DMS53 treated with DMSO at 0.1 percent for 48 hours (cell line): Measurements from ENCODE around the gene COL9A2.
A peak's percentile ranks its signal among the peaks of the same experiment; 100 is the strongest.
"Not testable (repeated sequence)": the region's sequence is repeated elsewhere in the genome, so short reads cannot be mapped to it uniquely, and the experiment has no call there.

Experiments used
- DNase-seq: peaks from one replicate; lab custom pipeline; 2025; ENCODE audit not compliant: unreplicated experiment; lab: John Stamatoyannopoulos, UW

Gene COL9A2

GRCh38 chr1:40316595-40317393, at the start of gene COL9A2:
Gene COL9A2, minus strand, starts transcription at chr1:40317286. Its CDS starts 89 bp downstream, at chr1:40317197.
- peak; percentile 33 for DNase-seq

DNA sequence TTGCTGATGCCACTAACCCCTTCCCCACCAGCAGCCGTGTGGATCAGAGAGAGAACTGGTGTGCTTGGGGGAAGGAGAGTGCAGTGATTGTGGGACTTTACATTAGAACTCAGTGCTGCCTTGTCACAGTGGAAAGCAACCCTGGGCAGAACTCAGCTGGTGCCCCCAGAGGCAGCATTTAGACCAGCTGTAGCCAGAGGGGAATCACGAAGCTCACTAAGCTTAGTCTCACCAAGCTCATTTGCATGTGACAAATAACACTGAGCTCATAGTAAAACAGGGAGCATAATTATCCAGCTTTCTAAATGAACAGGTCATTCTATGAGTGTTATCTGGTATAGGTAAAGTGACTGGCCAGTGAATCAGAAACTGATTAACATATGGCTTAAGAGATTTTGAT, 46.6 kb upstream of the COL9A2 start:
- no peak for DNase-seq

DNA sequence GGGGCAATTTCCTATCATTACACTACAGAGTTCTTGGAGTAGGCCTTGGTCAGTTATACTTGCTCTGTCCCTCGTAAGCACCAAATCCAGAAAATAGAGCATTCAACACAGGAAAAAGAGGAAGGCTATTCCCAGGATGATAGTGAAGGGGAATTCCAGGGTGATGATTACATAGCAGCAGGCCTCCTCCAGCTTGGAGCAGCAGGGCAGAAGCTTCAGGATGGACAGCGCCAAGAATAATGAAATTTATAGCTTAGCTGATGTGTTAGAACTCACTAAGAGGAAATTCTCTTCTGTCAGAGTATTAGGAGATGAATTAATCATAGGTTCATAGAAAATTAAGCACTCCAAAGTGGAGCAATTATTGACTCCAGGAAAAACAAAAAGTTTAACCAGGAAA, 45.6 kb upstream of the COL9A2 start:
- DNase-seq, result no peak

GRCh38 chr1:40362199-40362598, 45.1 kb upstream of the COL9A2 start:
- DNase-seq, result no peak

DNA sequence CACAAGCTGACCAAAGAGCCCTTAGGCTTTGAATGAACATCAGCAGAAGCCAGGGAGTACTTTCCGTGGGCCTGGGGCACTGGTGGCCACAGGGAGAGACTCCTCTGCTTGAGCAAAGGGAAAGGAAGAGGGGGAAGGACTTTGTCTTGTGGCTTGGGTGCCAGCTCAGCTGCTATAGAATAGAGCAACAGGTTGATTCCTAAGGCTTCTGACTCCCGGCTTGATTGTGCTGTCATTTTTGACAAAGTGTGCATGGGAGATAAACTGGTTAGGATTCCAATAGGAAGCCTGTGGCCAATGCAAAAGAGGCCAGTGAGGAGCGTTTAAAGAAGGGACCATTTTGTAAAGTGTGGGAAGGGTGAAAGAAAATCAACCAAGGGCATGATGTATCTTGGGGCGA, 44.6 kb upstream of the COL9A2 start:
- DNase-seq, result no peak

- no peak for DNase-seq
These were observed 44.1 kb upstream of the COL9A2 start for GRCh38 chr1:40361201-40361600.

DNA sequence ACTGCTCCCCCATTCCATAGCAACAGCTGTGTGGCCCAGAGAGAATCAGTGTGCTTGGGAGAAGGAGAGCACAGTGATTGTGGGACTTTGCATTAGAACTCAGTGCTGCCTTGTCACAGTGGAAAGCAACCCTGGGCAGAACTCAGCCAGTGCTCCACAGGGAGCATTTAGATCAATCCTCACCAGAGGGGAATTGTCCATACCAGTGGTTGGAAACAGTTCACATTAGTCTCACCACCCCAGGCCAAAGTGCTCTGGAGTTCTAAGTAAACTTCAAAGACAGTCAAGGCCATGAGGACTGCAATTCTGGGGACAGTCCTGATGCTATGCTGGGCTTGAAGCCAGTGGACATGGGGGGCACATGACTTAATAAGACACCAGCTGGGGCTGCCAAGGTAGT, 43.5 kb upstream of the COL9A2 start:
- no peak for DNase-seq

- DNase-seq, result no peak
These were observed 40.5 kb upstream of the COL9A2 start for GRCh38 chr1:40357625-40358024.

- no peak for DNase-seq
These were observed 36.0 kb upstream of the COL9A2 start for GRCh38 chr1:40353082-40353481.

DNA sequence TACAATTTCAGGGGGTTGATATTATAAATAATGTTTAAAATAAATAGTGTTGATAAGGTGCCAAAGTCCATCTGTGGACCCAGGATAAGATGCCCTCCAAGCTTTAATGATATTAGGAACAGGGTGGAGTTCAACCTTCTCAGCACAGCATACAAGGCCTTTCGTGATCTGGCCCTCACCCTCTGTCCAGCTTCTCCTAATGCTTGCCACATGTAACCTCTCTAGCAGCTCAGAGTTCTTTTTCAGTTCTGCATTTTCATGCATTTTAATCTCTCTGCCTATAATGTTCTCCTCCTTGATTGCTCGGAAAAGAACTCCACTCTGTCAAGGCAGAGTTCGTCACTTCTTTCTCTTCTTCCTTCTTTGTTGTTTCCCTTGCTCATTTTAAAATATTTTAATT, 35.0 kb upstream of the COL9A2 start:
- no peak for DNase-seq

DNA sequence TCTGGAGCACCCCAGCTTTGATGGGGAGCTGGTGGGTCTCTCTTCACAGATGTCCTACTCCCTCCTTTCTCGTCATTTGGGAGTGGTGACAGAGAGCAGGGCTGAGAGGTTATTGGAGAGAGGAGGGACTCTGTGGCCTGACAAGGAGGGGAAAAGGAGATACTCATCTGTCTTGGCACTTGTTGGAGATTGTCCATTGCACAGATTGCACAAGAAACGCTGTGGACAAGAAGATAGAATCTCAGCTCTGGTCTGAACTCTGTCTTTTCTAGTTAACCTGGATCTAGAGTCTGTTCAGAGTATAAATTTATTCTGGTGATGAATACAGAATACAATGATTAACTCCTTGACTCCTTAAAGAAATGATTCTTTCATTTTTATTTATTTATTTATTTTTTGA, 34.0 kb upstream of the COL9A2 start:
- no peak for DNase-seq

DNA sequence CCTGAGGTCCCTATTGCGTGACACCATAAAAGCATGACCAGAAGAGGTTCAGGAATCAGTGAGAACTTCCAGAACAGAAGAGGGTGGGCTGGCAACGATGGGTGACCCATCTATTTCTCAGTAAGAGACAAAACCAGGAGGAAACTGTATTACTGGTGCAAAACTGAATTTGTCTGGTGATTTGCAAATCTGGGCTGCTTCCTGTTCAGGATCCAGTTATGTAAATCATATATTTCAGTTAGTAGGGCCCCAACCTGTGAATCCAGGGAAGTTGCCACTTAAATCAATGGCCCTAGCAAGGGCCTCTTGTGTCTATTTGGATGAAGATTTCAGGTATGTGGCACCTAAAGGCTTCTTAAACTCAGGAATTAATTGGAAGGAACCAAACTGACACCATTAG, 33.3 kb upstream of the COL9A2 start:
- DNase-seq, result no peak

- DNase-seq, result no peak
These were observed 27.5 kb upstream of the COL9A2 start for GRCh38 chr1:40344597-40344996.

DNA sequence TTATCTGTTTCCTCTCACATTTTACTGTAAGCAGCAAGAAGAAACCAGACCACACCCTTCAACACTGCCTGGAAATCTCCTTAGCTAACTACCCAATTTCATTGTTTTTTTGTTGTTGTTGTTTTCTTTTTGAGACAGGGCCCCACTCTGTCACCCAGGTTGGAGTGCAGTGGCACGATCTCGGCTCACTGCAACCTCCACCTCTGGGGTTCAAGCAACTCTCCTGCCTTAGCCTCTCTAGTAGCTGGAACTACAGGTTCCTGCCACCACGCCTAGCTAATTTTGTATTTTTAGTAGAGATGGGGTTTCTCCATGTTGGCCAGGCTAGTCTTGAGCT, 25.3 kb upstream of the COL9A2 start:
- not testable (repeated sequence) for DNase-seq

DNA sequence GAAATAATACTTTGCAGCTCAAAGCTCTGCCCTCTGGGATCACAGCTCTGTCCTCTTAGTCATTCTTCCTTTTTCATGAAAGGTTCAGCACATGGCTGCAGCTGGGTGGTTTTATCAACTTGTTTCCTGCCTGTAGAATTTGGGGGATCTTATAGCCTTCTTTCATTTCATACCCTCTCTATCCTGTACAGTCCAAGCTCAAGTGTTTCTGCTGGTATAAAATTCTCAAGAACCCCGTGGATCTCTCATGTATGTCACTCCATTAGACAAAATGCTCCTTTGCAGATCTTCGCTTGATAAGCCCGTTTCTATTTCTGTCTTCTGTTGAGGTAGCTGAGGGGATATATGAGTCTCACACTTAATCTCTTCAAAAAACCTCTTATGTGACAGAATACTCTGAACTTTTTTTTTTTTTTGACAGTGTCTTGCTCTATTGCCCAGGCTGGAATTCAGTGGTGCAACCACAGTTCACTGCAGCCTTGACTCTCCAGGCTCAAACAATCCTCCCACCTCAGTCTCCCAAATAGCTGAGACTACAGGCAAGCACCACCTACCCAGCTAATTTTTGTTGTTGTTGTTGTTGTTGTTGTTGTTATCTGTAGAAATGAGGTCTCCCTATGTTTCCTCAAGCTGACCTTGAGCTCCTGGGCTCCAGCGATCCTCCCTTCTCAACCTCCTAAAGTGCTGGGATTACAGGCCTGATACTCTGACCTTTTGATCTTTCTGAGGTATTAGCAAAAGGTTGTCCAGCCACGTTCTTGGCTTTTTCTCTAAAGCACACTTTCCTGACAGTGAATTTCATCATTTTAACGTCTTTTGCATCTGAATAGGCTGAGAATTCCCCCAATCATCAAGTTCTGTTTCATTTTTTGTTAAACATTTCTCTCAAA, 24.6 kb upstream of the COL9A2 start:
- DNase-seq, result no peak

DNA sequence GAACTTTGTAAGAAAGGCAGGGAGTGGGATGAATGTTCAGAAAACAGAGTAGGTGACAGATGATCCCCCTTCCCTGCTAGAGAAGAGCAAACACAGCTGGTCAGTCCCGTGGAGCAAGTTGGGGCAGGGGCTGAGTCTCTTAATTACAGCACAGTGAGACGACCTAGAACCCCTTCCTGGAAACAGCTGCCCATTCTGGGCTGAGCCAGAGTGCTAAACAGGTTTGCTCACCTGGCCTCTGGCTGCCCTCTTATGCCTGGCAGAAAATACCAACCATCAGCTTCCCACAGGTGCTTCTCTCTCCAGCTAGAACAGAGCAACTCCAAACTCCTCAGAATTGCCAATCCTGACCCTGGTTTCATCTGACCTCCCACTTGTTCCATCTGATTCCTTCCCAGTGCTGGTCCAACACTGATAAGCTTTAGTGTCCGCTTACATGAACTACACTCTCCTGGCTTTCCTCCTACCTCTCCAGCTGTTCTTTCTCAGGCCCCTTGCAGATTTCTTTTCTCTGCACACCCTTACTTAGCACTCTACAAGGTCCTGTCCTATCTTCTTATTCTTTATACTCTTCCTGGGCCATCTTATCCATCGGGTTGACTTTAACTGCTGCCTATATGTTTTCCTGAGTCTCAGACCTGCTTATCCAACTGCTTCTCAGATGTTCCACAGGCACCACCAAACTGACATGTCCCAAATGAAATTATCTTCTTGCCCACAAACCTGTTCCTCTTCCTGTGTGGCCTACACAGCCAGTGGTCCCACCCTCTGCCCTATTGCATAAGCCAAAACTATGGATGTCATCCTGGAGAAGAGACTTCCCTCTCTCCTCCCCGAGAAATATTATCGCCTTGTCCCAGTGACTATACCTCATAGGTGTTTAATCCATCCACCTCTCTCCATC, 22.6 kb upstream of the COL9A2 start:
- no peak for DNase-seq

- peak; percentile 73 for DNase-seq
These were observed 21.8 kb upstream of the COL9A2 start for GRCh38 chr1:40338745-40339419.

DNA sequence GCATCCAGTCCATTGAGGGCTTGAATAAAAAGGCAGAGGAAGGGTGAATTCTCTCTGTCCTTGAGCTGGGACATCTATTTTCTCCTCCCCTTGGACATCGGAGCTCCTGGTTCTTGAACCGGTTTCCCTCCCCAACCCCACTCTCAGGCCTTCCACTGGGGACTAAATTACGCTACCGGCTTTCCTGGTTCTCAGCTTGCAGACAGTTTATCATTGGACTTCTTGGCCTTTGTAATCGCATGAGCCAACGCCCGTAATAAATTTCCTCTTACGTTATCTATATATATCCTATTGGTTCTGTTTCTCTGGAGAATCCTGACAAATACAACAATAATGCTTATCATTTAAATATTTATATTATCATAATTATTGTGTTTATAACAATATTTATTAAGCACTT, 20.4 kb upstream of the COL9A2 start:
- DNase-seq, result no peak

DNA sequence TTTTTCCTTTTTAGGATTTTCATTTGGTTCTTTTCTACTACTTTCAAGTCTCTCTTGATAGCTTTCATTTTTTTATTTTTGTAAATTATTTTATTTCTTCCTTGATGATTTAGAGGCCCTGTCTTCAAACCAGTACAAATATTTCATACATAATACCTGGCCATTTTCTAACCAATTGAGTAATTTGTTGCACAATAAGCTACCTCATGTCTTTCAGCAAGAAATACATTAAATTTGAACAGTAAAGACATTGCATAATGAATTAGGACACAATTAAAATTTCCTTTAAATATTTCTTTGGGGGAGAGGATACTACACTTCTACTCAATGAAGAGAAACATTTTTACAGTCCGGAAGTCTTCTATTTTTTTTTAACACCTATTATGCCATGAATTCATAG, 15.6 kb upstream of the COL9A2 start:
- no peak for DNase-seq

DNA sequence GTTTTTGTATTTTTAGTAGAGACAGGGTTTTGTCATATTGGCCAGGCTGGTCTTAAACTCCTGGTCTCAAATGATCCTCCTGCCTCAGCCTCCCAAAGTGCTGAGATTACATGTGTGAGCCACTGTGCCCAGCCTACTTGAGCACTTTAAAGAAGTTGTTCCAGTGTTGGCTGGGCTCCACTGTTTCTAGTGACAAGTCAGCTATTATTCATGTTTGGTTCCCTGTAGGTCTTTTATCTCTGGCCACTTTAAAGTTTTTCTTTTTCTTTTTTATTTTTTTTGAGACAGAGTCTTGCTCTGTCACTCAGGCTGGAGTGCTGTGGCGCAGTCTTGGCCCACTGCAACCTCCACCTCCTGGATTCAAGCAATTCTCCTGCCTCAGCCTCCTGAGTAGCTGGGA, 14.3 kb upstream of the COL9A2 start:
- not testable (repeated sequence) for DNase-seq
